Measurements from ENCODE around the gene CTF1. TPM values are rescaled to one million over a fixed set of nuclear protein-coding genes. Genes with fewer than 3 reads are reported as not detected.

CTF1 gene
- total and polyA plus RNA-seq, 12 donors, result 6.5 to 28.2 (median 17.8) TPM

- no peak overlapping the region for H3K4me3 ChIP-seq
- H3K36me3 ChIP-seq, result no peaks in the 10 kb centered on the region
- DNase-seq (no peak), ATAC-seq (no peak)
- H3K9me3 ChIP-seq, result no peaks in the 10 kb centered on the region
- intact Hi-C loops (cut with DNase I), result loop anchor here in 1 of 10 donors (5.0 kb wide), 1 partner anchor 63 kb away; no protein-coding TSS in a partner anchor
- H3K27ac ChIP-seq, result no peak overlapping the region
- H3K27me3 ChIP-seq, result no peaks in the 10 kb centered on the region
- no peak for TF ChIP-seq CTCF (IDR thresholded peaks at IDR 0.05)
- no peaks in the 10 kb centered on the region for H3K4me1 ChIP-seq
- 73% methylated on average over 18 of the region's 18 CpGs for WGBS, 2 donors
Observed at GRCh38 chr16:30910427-30911029, 14.1 kb downstream of the CTF1 start.

- H3K9me3 ChIP-seq, result no peaks in the 10 kb centered on the region
- no peaks in the 10 kb centered on the region for H3K36me3 ChIP-seq
- WGBS, 2 donors, result 88 to 90% methylated on average over 6 of the region's 6 CpGs
- ATAC-seq (no peak), DNase-seq (no peak)
- intact Hi-C loops (cut with DNase I), result loop anchor here in 1 of 10 donors (5.0 kb wide), 1 partner anchor 66 kb away; no protein-coding TSS in a partner anchor
- no peaks in the 10 kb centered on the region for H3K27me3 ChIP-seq
- no peaks in the 10 kb centered on the region for H3K4me1 ChIP-seq
- no peak overlapping the region for H3K27ac ChIP-seq
- no peak for TF ChIP-seq CTCF (IDR thresholded peaks at IDR 0.05)
- H3K4me3 ChIP-seq, result no peak overlapping the region
Observed at GRCh38 chr16:30912794-30913412, 16.5 kb downstream of the CTF1 start.

GRCh38 chr16:30914830-30915229 lies 18.4 kb downstream of the CTF1 start:
- H3K27ac ChIP-seq, result no peak overlapping the region
- H3K36me3 ChIP-seq, result no peaks in the 10 kb centered on the region
- H3K9me3 ChIP-seq, result no peaks in the 10 kb centered on the region
- H3K27me3 ChIP-seq, result no peaks in the 10 kb centered on the region
- H3K4me1 ChIP-seq, result no peaks in the 10 kb centered on the region
- intact Hi-C loops (cut with DNase I), result loop anchor here in 2 of 10 donors (5.0 kb wide), 1 partner anchor 68 kb away; no protein-coding TSS in a partner anchor
- WGBS, 2 donors, result 97 to 99% methylated on average over 3 of the region's 3 CpGs
- ATAC-seq (no peak), DNase-seq (no peak)
- no peak overlapping the region for H3K4me3 ChIP-seq
- no peak for TF ChIP-seq CTCF (IDR thresholded peaks at IDR 0.05)

- Histone ChIP-seq H3K4me3 (no peak overlapping the region), H3K4me1 (peaks cover 0 to 13% (median 4%) of the 10 kb centered on the region in 9 donors), H3K9me3 (no peaks in the 10 kb centered on the region), H3K36me3 (no peaks in the 10 kb centered on the region), H3K27ac (no peak overlapping the region), H3K27me3 (no peaks in the 10 kb centered on the region)
- ATAC-seq (no peak), DNase-seq (no peak)
- no peak for TF ChIP-seq CTCF (IDR thresholded peaks at IDR 0.05)
- 86 to 100% methylated on average over 1 of the region's 1 CpG for WGBS, 2 donors
- intact Hi-C loops (cut with DNase I), result loop anchor here in 1 of 10 donors (5.0 kb wide), 1 partner anchor 71 kb away; no protein-coding TSS in a partner anchor
Observed at GRCh38 chr16:30918614-30919013, 22.2 kb downstream of the CTF1 start.
